ENCODE data around the gene GNA12.
"Not testable (repeated sequence)": the region's sequence is repeated elsewhere in the genome, so short reads cannot be mapped to it uniquely, and the experiment has no call there.

Gene GNA12

DNA sequence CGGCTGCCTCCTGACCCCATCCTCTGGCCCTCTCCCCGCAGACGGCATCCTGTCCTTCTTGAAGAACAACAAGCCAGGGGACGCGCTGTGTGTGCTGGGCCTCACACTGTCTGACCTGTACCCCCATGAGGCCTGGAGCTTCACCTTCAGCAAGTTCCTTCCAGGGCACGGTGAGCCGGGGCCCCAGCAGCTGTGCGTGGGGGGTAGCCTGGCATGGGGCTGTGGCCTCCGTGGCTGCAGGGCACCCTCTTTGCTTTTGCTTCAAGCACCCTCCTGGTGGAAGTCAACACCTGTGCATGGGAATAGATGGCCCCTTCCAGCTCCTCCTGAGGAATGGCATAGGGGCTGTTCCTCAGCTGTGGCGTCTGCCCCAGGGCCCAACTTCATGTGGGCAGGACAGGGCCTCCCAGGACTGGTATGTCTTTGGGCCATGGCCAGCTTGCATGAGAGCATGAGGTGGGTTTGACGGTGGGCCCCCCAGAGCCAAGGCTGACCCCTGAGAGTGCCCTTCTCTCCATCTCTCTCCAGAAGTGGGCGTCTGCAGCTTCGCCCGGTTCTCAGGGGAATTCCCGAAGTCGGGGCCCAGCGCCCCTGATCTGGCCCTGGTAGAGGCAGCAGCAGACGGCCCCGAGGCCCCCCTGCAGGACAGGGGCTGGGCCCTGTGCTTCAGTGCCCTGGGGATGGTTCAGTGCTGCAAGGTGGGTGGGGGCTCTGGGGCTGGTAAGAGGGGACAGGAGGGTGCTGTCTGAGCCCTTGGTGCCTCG, 135.4 kb downstream of the GNA12 start:
- no peak for DNase-seq

DNA sequence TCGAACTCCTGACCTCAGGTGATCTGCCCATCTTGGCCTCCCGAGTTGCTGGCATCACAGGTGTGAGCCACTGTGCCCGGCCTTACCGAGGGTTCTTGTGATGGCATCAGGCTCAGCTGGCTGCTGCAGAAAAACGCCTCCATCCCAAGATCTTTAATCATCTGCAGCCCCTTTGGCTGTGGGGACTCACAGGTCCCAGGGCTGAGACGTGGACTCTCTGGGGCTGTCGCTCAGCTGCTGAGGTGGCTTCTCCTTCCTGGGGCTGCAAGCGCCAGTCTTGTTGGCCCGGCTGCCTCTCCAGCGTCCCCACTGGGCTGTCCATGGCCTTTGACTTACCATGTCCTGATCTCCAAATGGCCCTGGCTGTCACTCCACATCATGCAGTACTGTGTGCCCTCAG, 136.1 kb downstream of the GNA12 start:
- DNase-seq: no peak

DNA sequence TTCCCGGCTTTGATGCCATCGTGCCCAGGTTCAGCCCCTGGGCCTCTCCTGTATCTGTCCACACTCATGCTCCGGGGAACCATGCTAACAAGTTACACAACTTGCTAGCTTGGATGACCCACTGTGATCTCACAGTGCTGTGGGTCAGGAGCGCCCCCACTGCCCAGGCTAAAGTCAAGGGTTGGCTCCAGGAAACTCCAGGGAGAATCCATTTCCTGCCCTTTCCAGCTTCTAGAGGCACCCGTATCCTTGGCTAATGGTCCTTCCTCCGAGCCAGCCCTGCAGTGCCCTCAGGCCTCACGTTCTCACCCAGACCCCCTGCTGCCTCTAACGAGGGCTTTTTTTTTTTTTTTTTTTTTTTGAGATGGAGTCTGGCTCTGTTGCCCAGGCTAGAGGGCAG, 136.6 kb downstream of the GNA12 start:
- DNase-seq: no peak

DNA sequence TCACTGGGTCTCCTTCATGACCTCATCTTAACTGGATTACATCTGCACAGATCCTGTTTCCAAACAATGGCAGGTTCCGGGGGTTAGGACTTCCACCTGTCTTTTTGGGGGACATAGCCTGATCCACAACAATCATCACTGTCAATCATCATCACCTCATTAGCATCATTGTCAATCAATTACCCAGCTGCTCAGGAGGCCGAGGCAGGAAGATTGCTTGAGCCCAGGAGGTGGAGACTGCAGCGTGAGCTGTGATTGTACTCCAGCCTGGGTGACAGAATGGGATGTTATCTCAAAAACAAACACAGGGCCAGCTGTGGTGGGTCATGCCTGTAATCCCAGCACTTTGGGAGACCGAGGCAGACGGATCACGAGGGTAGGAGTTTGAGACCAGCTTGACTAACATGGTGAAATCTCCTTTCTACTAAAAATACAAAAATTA, 137.4 kb downstream of the GNA12 start:
- DNase-seq: no peak

DNA sequence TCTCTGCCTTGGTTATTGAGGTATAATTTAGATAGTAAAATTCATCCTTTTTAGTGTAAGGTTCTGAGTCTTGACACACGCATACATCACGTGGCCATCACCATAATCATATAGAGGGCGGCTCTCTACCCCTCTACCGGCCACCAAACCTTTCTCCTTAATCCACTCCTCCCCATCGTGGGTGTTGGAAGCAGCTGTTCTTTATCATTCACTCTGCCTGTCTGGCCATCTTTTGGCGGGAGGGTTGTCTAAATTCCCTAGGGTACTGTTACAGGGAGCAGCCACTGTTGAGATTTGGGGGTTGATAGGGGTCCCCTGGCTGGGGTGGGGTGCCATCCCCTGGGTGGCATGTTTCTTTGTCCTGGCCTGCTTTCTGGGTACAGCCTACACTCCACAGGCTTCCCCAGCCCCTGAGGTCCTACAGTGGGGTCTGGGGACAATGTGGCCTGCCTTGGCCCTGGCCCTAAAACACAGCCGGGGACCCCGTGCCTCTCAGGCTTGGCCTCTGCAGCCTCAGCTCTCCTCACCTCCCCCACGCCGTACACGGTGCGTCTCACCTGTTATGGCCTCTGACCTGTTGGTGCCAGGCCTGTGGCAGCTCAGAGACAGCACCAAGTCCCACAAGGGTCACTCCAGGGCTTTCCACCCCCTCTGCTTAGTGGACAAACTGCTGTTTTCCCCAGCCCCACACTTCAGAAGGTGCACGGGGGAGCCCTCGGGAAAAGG, 138.6 kb downstream of the GNA12 start:
- DNase-seq: no peak

DNA sequence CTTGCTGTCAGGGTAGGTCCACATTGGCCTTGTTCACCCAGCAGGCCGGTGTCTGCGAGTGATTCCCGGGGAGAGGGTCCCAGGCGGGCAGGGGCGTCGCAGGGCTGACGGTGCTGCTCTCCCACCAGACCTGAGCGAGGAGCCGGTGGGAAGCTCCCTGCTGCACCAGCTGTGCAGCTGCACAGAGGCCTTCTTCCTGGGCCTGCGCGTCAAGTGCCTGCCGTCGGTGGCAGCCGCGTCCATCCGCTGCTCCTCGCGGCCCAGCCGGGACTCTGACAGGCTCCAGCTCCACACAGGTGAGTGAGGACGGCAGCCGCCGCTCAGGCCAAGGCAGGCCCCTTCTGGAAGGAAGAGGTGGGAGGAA, 141.5 kb downstream of the GNA12 start:
- DNase-seq: no peak

DNA sequence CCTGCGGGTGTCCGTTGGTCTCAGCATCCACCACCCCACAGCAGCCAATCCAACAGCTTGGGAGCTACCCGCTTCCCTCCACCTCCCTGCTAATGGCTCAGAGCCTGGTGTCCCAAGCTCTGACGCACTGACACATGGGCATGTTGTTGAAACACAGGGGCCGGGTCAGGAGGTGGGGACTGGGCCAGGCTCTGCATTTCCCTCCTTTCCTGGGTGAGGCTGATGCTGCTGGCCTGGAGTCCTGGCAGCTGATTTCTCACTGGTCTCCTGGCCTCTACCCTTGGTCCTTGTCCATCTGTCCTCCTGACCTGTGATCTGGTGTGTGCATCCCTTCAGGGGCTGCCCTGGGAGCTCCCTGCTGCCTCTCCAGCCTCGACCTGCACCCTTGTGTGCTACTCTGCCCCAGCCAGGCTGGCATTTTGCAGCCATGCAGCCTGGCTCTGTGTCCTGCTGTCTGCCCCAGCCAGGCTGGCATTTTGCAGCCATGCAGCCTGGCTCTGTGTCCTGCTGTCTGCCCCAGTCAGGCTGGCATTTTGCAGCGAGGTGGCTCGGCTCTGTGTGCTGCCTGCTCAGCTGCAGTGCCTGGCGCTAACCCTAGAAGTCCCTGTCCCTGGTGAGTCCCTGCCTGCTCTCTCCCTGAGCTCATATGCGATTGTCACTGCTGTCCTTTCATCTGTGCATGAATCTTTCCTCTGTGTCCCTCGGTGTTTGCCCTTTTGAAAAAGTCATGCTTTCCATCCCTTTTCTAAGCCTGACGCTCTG, 142.1 kb downstream of the GNA12 start:
- DNase-seq: no peak

DNA sequence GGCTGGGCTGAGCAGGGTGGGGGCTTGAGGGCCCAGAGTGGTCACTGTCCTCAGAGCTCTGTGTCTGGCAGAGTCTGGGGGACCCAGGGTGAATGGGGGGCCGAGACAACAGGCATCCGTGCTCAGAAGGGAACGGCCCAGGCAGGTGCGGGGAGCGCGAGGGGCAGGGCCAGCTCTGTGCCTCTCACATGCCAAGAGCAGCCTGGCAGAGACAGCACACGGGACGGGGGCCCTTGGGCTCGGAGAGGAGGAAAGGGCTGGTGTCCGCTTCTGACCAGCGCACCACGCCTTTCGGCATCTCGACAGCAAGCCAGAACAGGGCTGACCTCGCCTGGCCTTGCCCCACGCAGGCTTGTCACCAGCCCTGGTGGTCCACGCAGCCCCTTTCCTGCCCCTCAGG, 142.7 kb downstream of the GNA12 start:
- DNase-seq: no peak

DNA sequence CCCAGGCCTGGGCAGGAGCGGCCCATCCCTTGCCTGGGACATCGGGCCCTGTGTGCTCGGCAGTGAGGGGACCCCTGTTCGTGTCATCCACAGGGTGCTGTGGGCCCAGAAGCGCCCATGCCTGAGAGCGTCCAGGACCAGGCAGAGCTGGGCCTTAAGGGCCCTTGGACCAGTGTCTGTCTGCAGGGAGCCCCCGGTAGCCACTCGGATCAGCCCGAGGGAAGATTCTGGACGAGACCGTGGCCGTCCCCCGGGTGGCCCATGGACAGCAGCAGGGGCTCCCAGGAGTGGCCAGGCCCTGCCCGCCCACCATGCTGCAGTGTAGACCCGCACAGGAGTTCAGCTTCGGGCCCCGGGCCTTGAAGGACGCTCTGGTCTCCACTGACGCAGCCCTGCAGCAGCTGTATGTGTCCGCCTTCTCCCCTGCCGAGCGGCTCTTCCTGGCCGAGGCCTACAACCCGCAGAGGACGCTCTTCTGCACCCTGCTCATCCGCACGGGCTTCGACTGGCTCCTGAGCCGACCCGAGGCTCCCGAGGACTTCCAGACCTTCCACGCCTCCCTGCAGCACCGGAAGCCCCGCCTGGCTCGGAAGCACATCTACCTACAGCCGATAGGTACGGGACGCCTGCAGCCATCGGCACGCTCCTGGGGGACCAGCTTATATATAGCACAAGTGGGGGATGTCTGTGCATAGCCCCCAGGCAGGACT, 143.8 kb downstream of the GNA12 start:
- DNase-seq: no peak

DNA sequence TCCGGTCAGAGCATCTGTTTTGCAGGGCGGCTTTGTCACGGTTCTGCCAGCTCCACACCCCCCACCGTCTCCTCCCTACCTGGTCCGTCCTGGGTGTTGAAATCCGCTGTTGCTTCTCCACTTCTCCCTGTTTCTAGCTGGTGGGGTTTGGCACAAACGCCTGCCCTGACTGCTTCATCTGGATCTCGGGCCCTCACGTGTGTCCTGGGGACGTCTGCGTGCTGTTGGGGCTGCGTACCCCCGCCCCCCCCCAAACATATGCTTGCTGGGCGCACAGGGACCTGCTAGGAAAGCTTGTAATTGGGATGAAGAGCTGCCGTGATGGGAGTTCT, 144.9 kb downstream of the GNA12 start:
- no peak for DNase-seq

DNA sequence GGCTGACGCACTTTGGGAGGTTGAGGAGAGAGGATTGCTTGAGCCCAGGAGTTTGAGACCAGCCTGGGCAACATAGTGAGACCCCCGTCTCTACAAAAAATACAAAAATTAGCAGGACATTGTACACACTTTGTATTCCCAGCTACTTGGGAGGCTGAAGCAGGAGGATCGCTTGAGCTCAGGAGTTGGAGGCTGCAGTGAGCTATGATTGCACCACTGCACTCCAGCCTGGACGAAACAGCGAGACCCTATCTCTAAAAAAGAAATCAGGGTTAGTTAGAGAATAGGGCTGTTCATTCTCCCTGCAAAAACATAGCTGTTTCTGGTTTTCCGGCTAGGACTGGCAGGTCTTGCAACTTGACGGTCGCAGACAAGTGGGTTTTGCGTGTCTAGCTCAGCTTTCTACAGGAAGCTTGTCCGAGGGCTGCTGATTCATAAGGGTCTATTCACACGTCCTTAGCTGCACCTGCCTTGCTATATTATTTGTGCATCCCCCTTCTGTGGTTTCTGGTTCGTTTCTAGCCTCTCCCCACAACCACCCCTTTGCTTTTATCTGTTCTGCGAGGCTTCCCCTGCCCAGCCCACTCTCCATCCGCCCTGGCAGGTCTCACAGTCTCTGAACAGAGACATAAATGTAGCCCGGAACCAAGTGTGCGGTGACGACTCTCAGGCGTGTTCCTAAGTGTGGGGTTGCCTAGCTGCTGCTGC, 145.4 kb downstream of the GNA12 start:
- peak in 1 of 2 donors; percentile 100 for DNase-seq

DNA sequence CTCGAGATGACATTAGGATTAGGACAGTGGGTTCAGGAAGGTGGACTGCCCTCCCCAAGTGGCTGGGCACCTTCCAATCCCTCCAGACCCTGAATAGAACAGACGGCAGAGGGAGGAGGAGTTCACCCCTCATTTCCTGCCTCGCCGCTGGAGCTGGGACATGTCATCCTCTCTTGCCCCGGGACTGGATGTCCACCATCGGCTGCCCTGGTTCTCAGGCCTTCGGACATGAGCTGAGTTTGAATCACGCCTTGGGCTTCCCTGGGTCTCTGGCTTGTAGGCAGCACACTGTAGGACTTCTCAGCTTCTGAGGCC, 150.0 kb downstream of the GNA12 start:
- DNase-seq: not testable (repeated sequence)

DNA sequence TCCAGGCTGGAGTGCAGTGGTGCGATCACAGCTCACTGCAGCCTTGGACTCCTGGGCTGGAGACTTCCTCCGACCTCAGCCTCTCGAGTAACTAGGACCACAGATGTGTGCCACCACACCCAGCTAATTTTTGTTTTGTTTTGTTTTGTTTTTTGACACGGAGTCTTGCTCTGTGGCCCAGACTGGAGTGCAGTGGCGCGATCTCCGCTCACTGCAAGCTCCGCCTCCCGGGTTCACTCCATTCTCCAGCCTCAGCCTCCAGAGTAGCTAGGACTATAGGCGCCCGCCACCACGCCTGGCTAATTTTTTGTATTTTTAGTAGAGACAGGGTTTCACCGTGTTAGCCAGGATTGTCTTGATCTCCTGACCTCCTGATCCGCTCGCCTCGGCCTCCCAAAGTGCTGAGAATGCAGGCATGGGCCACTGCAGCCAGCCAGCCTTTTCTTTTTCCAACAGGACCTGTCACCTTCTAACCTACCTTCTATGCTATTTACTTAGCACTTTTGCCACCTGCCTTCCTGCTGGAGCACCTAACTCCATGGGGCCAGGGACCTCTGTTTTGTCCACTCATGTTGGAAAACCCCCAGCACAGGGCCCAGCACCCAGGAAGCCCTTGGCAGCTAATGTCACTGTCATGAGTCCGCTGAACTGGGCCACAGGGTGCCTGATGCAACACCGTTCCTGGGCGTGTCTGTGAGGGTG, 150.5 kb downstream of the GNA12 start:
- DNase-seq: not testable (repeated sequence)

DNA sequence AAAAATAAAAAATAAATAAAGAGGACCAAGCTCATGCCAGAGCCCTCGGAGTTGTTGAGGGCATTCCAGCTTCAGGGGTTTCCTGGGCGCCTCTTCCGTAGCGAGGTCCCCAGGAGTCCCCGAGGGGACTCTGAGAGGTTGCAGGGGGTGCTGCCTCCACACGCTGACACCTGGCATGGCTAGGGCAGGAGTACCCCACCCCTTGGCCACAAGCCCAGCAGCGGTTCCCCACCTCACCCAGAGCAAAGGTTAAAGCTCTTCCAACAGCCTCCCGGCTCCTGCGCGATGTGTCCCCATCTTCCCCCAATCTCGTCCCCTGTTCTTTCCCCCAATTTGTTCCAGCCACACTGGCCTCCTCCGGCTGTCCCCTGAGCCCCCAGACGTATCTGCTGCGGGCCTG, 151.6 kb downstream of the GNA12 start:
- no peak for DNase-seq

DNA sequence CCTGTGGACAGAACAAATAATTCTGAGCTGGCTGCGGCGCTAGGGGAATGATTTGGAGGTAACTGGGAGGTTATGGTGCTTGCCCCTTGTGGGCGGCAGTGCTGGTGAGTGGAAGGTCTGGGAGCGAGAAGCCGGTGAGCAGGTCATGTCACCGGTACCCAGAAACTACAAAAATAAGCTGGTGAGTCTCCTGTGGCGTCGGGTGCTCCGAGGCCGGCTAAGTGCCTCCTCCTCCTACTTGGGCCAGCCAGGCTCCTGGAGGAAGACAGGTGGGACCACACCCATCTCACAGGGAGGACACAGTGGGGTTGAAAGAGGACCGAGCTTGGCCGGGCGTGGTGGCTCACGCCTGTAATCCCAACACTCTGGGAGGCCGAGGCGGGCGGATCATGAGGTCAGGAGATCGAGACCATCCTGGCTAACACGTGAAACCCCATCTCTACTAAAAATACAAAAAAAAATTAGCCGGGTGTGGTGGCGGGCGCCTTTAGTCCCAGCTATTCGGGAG, 152.1 kb downstream of the GNA12 start:
- DNase-seq: not testable (repeated sequence)

DNA sequence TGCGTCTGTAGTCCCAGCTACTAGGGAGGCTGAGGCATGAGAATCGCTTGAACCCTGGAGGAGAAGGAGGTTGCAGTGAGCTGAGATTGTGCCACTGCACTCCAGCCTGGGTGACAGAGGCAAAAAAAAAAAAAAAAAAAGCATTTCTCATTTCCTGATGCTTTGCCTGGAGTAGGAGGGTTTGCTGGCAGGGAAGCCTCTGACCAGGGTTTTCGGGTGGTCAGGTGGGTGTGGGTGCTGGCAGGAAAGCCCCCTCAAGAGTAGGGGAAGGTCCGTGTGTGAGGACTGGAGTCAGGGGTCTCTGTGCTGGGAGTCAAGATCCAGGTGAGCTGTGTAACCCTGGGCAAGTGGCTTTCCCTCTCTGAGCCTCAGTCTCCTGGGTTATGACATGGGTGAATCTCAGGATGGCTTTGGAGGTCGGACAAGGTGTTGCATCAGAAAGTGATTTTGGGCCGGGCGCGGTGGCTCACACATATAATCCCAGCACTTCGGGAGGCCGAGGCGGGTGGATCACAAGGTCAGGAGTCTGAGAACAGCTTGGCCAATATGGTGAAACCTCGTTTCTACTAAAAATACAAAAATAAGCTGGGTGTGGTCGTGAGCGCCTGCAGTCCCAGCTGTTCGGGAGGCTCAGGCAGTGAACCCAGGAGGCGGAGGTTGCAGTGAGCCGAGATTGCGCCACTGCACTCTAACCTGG, 152.9 kb downstream of the GNA12 start:
- no peak for DNase-seq

DNA sequence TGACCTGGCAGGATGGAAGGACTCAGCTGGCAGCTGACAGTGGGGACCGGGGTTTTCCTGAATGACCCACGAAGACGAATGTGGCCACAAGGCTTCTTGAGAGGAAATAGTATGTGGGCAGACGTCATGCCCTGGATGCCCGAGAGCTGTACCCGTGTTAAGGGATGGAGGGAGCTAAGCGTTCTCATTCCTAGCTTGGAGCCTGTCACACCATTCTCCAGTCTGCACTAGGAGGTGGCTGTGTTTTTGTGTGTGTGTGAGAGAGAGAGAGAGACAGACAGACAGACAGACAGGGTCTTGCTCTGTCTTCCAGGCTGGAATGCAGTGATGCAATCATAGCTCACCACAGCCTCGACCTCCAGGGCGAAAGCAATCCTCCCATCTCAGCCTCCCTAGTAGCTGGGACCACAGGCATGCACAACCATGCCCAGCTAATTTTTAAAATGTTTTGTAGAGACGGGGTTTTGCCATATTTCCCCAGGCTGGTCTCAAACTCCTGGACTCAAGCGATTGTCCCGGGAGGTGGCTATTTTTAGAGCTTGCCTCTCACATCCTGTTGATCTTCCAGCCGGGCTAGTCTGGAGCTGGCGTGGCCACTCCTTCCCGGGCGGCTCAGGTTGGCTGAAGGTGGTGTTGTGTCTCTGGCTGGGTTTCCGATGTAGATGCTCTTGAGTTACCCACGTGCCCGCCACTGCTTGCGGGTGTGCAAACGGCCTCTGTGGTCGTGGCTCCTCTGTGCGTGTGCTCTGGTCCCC, 154.0 kb downstream of the GNA12 start:
- no peak for DNase-seq

DNA sequence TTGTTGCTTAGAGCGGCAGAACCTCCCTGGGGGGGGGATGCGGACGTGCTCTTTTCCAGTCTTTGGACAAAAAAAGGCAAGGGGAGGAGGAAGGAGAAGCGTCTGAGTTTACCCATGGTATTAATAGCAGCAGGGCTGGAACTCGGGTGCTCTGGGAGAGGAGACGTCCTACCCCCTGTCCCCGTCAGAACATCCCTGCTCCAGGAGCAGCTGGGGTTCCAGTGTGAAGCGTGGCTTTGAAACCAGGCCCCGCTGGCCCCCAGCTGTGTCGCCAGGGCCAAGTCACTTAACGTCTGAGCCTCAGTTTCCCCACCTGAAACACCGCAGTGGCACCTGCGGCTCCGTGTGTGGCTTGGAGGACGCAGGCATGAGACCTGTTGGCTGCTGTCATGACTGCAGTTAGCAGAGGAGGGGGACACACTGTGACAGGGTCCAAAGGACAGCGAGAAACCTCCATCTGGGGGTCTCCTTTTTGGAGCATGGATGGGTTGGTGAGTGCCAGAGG, 154.7 kb downstream of the GNA12 start:
- no peak for DNase-seq

DNA sequence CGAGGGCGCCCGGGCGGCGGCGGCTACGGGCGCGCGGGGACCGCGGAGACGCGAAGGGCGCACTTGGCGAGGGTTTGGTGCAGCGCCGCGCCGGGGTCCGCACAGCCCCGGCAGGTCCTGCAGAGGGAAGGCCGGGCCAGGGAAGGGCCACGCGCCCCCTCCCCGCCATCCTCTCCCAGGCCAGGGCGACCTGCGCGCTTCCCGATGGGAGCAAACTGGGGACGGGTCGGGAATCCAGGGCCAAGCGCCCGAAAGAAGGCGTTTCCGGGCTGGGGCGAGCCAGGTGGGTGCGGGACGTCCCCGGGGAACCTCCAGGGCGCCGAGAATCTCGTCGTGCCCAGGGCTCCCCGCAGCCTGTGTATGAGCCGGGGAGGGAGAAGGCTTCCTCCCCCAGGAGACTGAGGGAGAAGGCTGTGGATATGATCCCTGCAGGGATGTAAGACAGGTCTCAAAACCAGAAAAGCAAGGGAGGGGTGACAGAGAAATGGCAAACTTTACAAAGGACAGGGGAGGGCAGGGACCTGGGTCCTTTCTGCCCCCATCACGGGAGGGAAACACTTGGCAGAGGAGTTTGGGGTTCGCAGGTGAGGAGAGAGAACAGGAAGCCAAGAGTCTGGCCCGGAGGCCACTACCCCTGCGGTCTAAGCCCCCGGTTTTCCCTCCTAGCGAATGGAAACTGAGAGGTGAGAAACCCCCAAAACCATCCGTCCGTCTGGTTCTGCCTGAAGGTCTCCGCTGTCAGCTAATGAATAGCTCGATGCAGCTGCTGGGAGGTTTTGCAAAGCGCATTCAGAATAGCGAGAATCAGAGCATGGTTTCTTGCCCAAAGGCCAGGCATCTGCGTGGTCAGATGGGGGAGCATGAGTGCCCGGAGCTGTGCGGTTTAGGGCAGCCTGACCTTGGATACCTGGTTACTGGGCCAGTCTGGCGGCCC, 155.4 kb downstream of the GNA12 start:
- no peak for DNase-seq

Measured in bone marrow (tissue), 2 donors.